Suprapubic skin (tissue), 4 donors: ENCODE measurements around the gene NFKBIL1. TPM values are rescaled to one million over a fixed set of nuclear protein-coding genes. Genes with fewer than 3 reads are reported as not detected.

Experiments
- DNase-seq, 2 donors: peaks; one replicate each; pipeline ENCODE4 v3.0.0-alpha.2; 2019; ENCODE audit warnings: low spot score in 2 of 2
- H3K27ac ChIP-seq: fragments of 200-600 bp; sonication (generic); one replicate; pipeline ENCODE4 v1.5.1; 2019
- H3K27me3 ChIP-seq: fragments of 200-600 bp; sonication (generic); one replicate; pipeline ENCODE4 v1.5.1; 2019
- H3K36me3 ChIP-seq: fragments of 200-600 bp; sonication (generic); one replicate; pipeline ENCODE4 v1.5.1; 2019
- H3K4me1 ChIP-seq: fragments of 200-600 bp; sonication (generic); one replicate; pipeline ENCODE4 v1.5.1; 2019
- H3K4me3 ChIP-seq: fragments of 200-600 bp; sonication (generic); one replicate; pipeline ENCODE4 v1.5.1; 2019; ENCODE audit warnings: mild to moderate bottlenecking
- H3K9me3 ChIP-seq: fragments of 200-600 bp; sonication (generic); one replicate; pipeline ENCODE4 v1.5.1; 2019
- CTCF ChIP-seq, 2 donors: fragments of 200-600 bp in 1 of 2; fragments of 450-650 bp in 1 of 2; sonication (generic) in 1 of 2; IDR thresholded peaks; one replicate each; pipeline ENCODE4 v1.5.1; 2016 to 2019; ENCODE audit warnings: antibody characterized with exemption in 2 of 2, mild to moderate bottlenecking in 1 of 2, moderate library complexity in 1 of 2
- EP300 ChIP-seq: sonication (generic); formaldehyde crosslinking; IDR thresholded peaks from one replicate; pipeline ENCODE4 v1.6.1; 2017; ENCODE audit warnings: antibody characterized with exemption
- POLR2A ChIP-seq, 2 donors: fragments of 450-650 bp; IDR thresholded peaks; one replicate each; pipeline ENCODE4 v1.6.1; 2017; ENCODE audit warnings: antibody characterized with exemption in 2 of 2, mild to moderate bottlenecking in 2 of 2, moderate library complexity in 2 of 2
- POLR2AphosphoS5 ChIP-seq, 3 donors: sonication (generic); formaldehyde crosslinking; IDR thresholded peaks; one replicate each; pipeline ENCODE4 v1.6.1; 2017; ENCODE audit warnings: antibody characterized with exemption in 3 of 3
- WGBS: methylation state at CpG from one replicate; pipeline ENCODE4 v1.1.5; 2018; 5-methylcytosine and 5-hydroxymethylcytosine counted together
- total RNA-seq, 4 donors: library from RNA; depleted of rRNA; stranded (reverse); fragments of >200 nt; gene quantifications; one replicate each; pipeline ENCODE4 v1.1.0, GENCODE V29; 2016

NFKBIL1 gene
- total RNA-seq, 4 donors from 2014 or later = 23.6 to 29.5 (median 25.7) TPM

GRCh38 chr6:31567531-31568370 is 20.3 kb downstream of the NFKBIL1 start:
- Histone ChIP-seq H3K9me3 (no peaks in the 10 kb centered on the region), H3K4me1 (peaks cover 7% of the 10 kb centered on the region), H3K4me3 (no peak overlapping the region), H3K27me3 (peaks cover 3% of the 10 kb centered on the region), H3K36me3 (no peaks in the 10 kb centered on the region), H3K27ac (no peak overlapping the region)
- DNase-seq = no peak
- TF ChIP-seq EP300 (no peak), POLR2A (IDR thresholded peaks at IDR 0.05) (no peak), CTCF (IDR thresholded peaks at IDR 0.05) (no peak), POLR2AphosphoS5 (IDR thresholded peaks at IDR 0.05) (no peak)
- WGBS = 54% methylated on average over 9 of the region's 9 CpGs

GRCh38 chr6:31568537-31568961 is 21.1 kb downstream of the NFKBIL1 start:
- H3K4me3 ChIP-seq = no peak overlapping the region
- peaks cover 4% of the 10 kb centered on the region for H3K4me1 ChIP-seq
- peaks cover 3% of the 10 kb centered on the region for H3K27me3 ChIP-seq
- TF ChIP-seq POLR2AphosphoS5 (IDR thresholded peaks at IDR 0.05) (no peak), EP300 (no peak), CTCF (IDR thresholded peaks at IDR 0.05) (no peak), POLR2A (IDR thresholded peaks at IDR 0.05) (no peak)
- no peaks in the 10 kb centered on the region for H3K9me3 ChIP-seq
- no peak for DNase-seq
- no peak overlapping the region for H3K27ac ChIP-seq
- no peaks in the 10 kb centered on the region for H3K36me3 ChIP-seq
- 71% methylated on average over 3 of the region's 3 CpGs for WGBS

DNA sequence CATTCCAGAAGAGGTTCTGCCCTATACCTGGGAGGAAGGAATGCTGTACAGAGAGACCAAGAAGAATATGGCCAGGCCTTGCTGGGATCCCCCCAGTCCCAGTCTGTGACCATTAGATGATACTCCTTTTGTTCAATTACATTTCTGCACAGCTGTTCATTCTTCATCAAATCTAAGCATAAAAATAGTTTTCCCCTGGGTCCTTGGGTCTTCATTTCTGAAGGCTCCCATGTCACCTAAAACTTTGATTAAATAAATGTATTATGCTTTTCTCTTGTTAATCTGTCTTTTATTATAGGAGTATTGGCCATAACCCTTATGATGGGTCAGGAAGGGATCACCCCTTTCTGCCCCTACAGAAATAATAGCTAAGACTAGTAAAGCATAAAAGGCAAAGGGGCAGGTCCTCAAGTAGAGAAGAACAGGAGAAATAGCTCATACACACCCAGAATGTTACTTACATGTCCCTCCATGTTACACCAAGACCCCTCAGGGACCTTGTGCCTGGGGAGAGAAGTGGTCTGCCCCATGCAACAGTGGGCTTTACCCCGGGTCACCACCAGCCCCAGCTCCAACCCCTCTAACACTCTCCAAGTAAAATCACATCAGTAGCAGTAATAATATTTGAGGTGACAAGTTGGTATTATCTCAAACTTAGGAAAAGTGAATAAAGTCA is 22.6 kb downstream of the NFKBIL1 start:
- no peak overlapping the region for H3K4me3 ChIP-seq
- no peak for TF ChIP-seq POLR2AphosphoS5 (IDR thresholded peaks at IDR 0.05)
- TF ChIP-seq CTCF (IDR thresholded peaks at IDR 0.05) = no peak
- no peak for TF ChIP-seq POLR2A (IDR thresholded peaks at IDR 0.05)
- TF ChIP-seq EP300 = no peak
- H3K36me3 ChIP-seq = no peaks in the 10 kb centered on the region
- 76% methylated on average over 1 of the region's 1 CpG for WGBS
- H3K9me3 ChIP-seq = no peaks in the 10 kb centered on the region
- no peak for DNase-seq
- peaks cover 4% of the 10 kb centered on the region for H3K4me1 ChIP-seq
- no peak overlapping the region for H3K27ac ChIP-seq
- peaks cover 3% of the 10 kb centered on the region for H3K27me3 ChIP-seq

DNA sequence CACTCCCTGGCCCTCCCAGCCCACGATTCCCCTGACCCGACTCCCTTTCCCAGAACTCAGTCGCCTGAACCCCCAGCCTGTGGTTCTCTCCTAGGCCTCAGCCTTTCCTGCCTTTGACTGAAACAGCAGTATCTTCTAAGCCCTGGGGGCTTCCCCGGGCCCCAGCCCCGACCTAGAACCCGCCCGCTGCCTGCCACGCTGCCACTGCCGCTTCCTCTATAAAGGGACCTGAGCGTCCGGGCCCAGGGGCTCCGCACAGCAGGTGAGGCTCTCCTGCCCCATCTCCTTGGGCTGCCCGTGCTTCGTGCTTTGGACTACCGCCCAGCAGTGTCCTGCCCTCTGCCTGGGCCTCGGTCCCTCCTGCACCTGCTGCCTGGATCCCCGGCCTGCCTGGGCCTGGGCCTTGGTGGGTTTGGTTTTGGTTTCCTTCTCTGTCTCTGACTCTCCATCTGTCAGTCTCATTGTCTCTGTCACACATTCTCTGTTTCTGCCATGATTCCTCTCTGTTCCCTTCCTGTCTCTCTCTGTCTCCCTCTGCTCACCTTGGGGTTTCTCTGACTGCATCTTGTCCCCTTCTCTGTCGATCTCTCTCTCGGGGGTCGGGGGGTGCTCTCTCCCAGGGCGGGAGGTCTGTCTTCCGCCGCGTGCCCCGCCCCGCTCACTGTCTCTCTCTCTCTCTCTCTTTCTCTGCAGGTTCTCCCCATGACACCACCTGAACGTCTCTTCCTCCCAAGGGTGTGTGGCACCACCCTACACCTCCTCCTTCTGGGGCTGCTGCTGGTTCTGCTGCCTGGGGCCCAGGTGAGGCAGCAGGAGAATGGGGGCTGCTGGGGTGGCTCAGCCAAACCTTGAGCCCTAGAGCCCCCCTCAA is 24.9 kb downstream of the NFKBIL1 start, which contains the start of gene LTA:
Gene LTA (plus strand): TSS at position 249 of the 871 bp plus-strand sequence. CDS start 454 bp downstream, at position 703.
- WGBS = 81% methylated on average over 27 of the region's 27 CpGs
- Histone ChIP-seq H3K27ac (no peak within 1 kb of the TSS), H3K27me3 (peaks cover 3% of the 10 kb centered on the region), H3K4me1 (peaks cover 11% of the 10 kb centered on the region), H3K9me3 (no peaks in the 10 kb centered on the region), H3K4me3 (no peak within 1 kb of the TSS), H3K36me3 (no peaks in the 10 kb centered on the region)
- TF ChIP-seq EP300 (no peak), POLR2A (IDR thresholded peaks at IDR 0.05) (no peak), CTCF (IDR thresholded peaks at IDR 0.05) (no peak), POLR2AphosphoS5 (IDR thresholded peaks at IDR 0.05) (no peak)
- no peak for DNase-seq
